Choroid plexus epithelial cell (primary cell): ENCODE results near the gene CAMKMT.

Experiments
- DNase-seq: peaks from one replicate; pipeline ENCODE4 v3.0.0-alpha.2; 2010; ENCODE audit warnings: low read depth
- H3K4me3 ChIP-seq: 2 replicates; pipeline ENCODE4 v1.5.1; 2011; ENCODE audit warnings: low read depth, mild to moderate bottlenecking, control low read depth, low read length, moderate library complexity
- TF ChIP-seq, protein P1 (sequence below): conservative IDR thresholded peaks from 2 replicates; pipeline ENCODE4 v1.5.1; 2011; ENCODE audit warnings: low read depth, mild to moderate bottlenecking, control low read depth, inconsistent platforms, low read length, moderate library complexity

CAMKMT gene

GRCh38 chr2:44753552-44754285, 392.0 kb downstream of the CAMKMT start:
- H3K4me3 ChIP-seq, result no peak overlapping the region
- TF ChIP-seq, protein P1, sequence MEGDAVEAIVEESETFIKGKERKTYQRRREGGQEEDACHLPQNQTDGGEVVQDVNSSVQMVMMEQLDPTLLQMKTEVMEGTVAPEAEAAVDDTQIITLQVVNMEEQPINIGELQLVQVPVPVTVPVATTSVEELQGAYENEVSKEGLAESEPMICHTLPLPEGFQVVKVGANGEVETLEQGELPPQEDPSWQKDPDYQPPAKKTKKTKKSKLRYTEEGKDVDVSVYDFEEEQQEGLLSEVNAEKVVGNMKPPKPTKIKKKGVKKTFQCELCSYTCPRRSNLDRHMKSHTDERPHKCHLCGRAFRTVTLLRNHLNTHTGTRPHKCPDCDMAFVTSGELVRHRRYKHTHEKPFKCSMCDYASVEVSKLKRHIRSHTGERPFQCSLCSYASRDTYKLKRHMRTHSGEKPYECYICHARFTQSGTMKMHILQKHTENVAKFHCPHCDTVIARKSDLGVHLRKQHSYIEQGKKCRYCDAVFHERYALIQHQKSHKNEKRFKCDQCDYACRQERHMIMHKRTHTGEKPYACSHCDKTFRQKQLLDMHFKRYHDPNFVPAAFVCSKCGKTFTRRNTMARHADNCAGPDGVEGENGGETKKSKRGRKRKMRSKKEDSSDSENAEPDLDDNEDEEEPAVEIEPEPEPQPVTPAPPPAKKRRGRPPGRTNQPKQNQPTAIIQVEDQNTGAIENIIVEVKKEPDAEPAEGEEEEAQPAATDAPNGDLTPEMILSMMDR, result no peak
- DNase-seq, result no peak

DNA sequence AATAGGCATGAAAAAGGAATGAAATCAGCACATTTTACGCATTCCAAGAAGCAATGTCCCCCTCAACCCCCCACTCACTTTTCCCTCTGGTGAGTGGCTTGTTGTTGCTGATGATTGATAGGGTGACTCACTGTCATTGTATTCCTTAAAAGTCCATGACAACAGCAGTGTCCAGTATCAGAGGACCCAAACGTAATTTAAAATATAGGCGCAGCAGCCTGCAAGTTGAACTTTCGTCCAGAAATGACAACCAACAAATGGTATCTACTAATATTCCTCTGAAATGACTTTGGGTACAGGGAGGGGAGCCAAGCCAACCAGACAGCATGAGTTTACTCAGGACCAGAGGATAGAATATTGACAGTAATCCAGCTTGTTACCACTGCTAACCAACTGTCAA, 396.8 kb downstream of the CAMKMT start:
- DNase-seq, result no peak
- TF ChIP-seq, protein P1, result no peak
- no peak overlapping the region for H3K4me3 ChIP-seq

DNA sequence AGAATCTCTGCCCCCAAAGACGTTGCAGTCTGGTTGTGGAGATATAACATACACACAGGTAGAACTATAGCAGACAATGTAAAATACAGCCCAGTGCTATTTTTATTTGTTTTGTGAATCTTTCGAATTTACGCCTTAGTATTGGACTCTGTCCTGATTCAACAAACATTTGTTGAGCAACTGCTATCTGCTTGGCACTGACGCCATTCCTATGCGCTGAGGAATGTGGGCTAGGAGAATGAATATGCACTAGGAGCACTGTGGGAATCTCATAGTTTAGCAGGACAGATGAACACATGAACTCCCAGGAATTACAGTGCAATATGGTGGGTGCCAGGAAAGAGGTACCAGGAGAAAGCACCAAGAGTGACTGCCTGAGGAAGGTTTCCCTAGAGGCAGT, 398.1 kb downstream of the CAMKMT start:
- H3K4me3 ChIP-seq, result no peak overlapping the region
- peak; percentile 13 for DNase-seq
- TF ChIP-seq, protein P1, result no peak

GRCh38 chr2:44763275-44763782, 401.6 kb downstream of the CAMKMT start:
- H3K4me3 ChIP-seq, result no peak overlapping the region
- TF ChIP-seq, protein P1, result no peak
- DNase-seq, result no peak

DNA sequence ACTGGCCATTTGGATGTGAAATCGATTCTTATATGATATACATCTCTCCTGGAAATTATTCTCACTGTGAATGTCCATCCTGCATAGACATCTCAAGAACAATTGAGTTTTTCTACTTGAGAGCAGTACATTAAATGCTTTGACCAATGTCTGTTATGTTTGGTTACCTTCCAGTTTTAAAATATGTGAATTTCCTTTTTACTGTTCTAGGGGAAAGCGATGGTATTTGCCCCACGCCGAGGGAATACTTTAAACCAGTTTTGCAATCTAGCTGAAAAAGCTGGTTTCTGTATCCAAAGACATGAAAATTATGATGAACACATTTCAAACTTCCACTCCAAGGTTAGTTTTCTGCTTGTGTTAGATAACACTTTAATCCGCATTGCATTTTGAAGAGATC, 404.5 kb downstream of the CAMKMT start:
- DNase-seq, result peak; percentile 13
- no peak overlapping the region for H3K4me3 ChIP-seq
- TF ChIP-seq, protein P1, result no peak

DNA sequence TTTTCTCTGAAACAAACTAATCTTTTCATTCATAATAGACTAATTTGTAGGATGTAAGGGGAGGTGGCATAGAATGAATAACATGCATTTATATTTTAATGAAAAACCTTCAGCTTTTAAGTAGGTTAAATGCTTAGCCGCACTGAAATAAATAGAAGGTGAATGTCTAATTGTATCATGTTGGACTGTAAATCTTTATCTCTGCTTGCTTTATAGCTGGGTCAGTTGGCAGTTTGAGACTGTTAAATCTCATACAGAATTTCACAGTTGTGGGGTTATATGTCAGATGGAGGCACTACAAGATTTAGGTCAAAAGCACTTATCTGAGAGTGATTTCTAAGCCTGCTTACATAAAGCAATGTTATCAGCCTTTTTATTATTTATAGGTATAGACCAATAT, 405.0 kb downstream of the CAMKMT start:
- no peak for DNase-seq
- no peak overlapping the region for H3K4me3 ChIP-seq
- TF ChIP-seq, protein P1, result no peak

GRCh38 chr2:44767691-44768090, 405.9 kb downstream of the CAMKMT start:
- no peak for DNase-seq
- TF ChIP-seq, protein P1, result no peak
- H3K4me3 ChIP-seq, result no peak overlapping the region
